COR-L47 (cell line): ENCODE data around the gene TMTC2.

Source experiments
- DNase-seq: peaks from one replicate; lab custom pipeline; 2025; lab: John Stamatoyannopoulos, UW

Gene TMTC2

DNA sequence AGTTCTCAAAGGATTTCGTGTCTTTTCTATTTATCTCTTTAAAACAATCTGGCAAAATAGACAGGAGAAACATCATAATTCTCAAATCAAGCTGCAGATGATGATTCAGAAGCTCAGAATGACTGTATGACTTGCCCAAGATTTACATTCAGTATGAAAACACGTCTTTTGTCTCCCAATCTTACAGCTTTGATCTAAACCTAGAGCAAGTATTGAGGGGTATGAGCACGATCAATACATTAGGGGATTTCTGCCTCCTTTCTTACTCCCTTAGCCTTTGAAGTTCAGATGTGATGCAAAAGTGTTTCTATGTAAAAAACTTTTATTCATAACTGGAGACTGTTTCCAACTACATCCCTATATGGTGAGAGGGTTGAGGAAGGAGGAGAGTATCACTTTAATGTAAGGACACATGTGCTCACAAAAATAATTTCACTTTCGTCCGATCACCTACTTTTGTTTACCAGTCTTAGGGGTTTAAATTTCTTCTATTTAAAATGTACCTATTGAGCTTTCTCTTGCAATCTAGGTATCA is 454.8 kb downstream of the TMTC2 start:
- no peak for DNase-seq

DNA sequence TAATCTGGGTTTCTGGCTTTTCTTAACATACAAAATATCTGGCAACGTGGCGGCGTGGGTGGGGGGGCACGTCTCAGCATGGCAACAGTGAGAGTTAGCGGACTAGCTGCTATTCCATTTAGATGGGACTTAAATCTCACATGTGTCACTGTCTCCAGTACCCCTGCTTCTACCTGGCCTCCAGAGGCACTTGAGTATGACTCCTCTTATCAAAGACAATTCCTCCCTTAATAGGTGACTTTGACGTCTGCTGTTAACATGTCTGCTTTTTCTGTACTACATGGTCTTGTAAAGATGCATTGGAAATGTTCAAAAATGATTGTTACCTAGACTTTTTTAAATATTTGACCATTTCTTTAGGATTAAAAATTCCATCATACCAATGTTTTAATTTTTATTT is 456.2 kb downstream of the TMTC2 start:
- DNase-seq, result no peak

DNA sequence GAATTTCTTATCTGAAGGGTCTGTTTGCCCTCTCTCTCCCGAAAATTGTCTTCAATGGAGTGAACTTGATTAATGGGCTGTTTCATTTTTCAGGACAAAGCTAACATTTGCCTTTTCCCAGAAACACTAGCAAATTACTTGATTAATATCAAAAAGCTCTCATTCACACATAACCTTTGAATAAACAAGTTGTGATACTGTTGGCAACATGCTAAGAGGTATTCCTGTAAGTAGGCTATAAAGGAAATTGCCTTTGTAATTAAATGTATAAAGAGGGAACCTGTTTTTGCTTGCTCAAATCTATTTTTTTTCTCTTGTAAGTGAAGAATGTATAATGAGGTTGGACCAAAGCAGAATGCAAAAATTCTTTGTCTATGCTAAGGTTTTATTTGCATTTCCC is 457.2 kb downstream of the TMTC2 start:
- no peak for DNase-seq

DNA sequence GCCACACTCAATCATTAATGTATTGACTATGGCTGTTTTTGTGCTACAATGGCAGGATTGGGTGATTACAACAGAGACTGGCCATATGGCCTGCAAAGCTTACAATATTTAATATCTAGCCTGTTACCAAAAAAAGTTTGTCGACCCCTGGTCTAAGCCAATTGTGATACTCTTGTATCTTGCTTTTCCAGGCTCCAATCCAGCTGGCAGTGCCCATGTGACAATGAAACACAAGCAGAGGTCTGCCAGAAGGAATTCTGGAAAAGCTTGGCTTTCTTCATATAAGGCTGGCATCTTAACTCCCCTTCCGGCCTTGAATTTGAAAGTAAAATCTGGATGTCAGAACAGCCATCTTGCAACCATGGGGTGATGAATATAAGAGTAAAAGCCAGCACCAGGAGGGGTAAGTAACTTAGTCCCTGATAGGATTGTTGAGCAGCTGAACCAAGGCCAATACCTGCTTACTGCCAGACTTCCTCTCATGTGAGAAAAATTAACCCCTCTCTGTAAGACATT is 458.7 kb downstream of the TMTC2 start:
- no peak for DNase-seq

DNA sequence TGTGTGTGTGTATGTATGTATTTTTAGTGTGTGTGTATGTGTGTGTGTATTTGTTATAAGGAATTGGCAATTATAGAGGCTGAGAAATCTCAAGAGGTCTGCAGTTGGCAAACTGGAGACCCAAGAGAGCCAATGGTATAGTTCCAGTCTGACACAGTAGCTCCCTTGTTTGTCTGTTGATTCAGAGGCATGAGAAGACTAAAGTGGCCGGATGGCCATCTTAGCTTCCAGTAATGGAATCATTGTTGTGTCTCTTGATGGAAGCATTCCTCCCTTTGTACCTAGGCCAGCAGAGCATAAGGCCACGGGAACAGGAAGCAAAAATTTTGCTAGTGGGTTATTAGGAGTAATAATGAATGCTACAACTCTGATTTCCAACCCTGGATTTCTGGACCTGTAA is 460.6 kb downstream of the TMTC2 start:
- DNase-seq, result no peak

DNA sequence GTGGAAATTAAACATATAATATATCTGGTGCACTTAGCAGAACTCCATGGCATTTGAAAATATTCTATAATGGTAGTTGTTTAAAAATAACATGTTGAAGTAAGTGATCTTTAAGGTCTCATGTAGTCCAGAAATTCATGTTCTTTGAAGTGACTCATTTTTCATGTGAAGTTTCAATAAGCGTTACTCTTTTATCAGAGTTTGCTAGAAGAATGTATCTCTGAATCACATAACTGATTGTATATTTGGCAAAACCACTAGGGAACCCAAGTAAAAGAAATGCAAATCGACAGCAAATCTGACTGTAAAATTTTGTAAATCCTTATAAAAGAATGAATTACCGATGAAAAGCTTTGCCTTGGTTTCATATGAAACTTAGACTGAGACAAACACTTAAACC is 463.3 kb downstream of the TMTC2 start:
- no peak for DNase-seq

DNA sequence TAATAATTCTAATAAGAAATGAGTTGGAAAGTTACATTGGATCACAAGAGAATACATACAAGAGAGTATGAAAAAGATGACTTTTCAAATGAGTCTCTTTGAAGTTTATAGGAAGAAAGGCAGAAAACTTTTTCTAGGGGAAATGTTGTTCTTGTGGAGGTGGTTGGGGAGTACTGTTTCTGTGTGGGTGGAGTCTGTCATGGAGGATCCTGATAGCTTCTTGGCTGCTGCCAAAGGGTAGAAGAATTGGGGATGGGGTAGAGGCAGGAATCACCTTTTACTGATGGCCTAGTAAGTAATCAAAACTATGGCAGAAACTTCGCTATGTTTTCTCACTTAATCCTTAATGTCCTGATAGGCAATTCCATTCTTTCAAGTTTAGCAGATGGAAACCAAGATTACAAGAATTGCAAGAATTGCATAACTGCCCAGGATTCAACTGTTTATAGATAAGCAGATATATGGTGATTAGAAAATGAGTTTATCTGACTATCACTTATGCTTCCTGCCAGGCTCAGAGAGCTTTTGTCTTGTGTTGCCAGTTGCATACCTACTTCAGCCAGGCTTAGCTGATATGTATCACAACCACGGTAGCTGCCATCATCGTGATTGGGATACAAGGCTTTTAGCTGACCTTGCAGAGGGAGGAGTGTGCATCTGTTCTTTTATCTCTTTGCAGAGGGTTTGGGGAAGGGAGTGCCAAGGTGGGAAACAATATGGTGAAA is 463.9 kb downstream of the TMTC2 start:
- DNase-seq, result no peak

DNA sequence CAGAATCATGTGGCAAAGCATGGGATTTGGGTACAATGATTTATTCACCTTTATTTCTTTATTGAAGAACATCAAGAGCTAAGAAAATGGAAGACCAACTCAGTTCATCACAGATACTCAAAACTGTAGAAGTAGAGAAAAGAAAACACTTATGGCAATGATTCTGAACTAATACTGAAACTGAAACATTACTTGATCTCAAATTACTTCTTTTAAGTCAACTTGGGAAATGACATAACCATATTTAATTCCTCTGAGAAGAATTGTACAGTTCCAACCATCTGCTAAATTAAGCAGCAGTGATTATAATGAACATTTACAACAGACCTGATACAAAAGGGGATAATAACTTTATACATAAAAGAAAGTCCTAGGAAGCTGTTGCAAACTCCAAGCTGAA is 466.5 kb downstream of the TMTC2 start:
- DNase-seq, result no peak

DNA sequence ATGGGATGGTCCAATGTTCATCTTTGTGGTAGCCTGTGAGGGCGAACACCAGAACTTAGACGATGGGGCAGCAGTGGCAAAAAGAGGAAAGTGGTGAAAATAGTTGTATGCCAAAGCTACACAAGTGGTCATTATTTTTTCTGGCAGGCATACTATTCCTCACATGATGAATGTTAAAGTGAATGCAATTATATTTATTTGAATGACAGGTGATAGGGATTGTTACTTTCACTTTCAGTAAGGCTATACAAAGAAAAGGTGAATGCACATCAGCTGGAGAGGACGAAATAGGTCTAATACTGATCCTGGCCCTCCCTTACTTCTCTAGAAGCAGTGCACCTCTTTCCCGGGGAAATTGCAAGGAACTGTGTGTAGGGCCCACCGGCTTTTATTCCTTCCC is 470.1 kb downstream of the TMTC2 start:
- no peak for DNase-seq

DNA sequence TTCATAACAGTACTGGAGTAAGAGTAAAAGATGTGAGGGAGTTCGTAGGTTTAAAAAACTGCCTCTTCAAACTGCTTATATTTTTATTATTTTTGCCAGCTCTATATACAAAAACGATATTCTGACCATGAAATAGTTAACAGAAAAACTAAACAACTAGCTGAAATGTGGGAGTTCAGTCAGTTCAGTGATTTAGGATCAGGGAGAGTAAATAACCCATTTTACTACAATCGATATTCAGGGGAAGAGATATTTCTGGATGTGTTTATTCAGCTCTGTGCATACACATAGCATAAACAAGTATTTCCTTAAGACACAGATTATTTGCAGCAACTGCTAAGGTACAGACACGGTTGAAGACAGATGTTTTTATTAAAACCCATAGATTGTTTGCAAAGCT is 470.9 kb downstream of the TMTC2 start:
- no peak for DNase-seq

DNA sequence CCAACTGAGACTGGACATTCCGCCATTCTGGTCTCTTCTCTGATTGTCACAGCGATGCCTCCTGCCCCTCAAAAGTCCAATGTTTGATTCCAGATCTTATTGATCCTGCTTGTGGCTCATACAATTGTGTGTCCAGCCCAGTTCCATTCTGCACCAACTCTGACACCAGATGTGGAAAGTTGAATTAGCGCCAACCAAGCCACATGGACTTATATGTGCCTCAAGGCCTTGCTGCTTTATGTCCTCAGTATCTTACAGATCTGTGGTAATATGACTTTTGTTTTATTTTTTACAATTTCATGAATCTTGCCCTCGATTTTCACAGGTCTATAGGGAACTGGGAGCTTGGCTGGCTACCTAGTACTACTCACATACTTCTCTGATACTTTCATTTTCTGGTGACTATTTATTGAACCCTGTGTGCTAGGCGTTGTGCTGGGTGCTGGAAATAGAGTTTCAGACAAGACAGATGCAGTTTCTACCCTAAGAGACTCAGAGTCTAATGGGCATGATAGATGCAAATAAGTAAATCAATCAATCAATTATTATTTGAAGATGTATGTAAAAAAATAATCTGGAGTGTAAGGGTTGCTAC is 472.0 kb downstream of the TMTC2 start:
- no peak for DNase-seq

DNA sequence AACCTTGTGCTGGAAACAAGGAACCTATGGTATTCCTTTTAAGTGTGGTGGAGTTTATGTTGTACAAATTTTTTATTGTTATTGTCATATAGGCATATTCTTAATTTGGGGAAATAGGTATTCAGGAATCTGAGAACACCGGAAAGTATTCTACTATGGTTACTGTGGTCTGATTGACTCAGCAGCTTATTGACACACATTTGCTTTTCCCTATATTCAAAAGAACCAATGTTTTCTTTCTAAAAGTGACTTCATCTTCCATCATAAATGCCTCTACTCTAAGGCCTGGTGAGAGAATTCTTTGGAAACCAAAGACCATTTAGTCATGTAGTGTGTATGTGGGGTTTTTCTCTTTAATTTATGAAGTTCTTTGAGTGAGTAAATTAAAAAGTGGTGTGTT is 474.8 kb downstream of the TMTC2 start:
- DNase-seq, result no peak

DNA sequence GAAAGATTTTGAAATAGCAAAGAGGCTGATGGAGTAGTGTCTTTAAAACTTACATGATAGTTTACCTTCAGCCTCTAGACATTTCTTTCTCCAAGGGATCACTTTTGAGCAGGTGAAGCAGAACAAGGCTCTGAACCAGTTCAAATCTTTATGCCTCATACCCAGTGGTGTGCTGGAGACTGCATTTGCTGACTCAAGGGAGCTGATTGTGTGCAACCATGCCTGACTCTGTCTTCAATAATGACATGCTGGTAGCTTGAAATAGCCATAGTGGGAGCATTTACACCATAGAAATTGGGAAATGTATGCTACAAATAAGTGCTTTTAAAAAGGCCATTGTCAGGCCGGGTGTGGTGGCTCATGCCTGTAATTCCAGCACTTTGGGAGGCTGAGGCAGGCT is 482.0 kb downstream of the TMTC2 start:
- DNase-seq, result no peak

DNA sequence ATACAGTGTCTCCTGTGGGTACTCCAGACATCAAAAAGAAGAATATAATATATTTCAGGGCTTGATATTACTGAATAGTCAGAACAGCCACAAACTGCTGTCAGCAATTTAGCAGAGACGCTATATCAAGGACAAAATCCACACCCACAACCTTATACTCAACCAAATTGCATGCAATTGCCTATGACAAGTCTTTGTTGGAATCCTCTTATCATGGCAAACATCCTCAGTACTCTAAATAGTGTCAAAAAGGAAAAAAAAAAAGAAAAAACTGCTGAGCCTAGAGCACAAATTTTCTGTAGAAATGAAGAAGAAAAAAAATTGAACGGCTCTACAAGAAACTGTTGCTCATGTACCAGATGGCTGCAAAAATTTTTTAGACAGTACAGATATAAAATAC is 485.7 kb downstream of the TMTC2 start:
- DNase-seq, result no peak

DNA sequence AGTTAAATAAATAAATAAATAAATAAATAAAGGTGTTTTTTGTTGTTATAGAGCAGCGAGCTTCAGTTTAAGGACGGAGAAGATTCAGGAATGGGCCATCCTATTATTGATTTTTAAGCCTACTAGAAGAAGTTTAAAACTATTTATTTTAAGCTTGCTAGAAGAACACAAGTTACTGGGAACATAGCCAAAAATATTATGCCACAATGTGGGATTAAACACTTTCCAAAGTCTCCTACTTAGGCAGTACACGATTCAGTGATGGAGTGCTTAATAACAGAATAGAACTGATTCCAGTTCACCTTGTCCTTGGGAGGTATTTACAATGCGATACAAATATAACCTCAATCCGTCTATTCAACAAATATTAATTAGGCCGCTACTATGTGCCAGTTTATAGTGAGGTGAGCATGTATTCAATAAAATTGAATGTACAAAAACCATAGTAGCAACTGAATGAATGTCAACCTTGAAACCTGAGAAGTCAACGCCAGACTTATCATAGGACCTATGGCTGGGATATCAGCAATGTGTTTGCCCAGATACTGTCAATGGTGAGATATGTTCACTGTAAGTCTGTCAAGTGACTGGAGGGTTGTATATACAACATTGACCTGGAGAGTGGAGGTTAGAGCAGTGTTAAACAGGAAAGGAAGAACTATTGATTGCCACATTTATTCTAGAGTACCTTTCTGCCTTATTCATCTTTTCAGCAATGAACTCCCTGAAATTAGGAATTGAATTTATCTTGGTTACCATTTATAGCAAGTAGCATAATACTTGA is 486.4 kb downstream of the TMTC2 start:
- no peak for DNase-seq

DNA sequence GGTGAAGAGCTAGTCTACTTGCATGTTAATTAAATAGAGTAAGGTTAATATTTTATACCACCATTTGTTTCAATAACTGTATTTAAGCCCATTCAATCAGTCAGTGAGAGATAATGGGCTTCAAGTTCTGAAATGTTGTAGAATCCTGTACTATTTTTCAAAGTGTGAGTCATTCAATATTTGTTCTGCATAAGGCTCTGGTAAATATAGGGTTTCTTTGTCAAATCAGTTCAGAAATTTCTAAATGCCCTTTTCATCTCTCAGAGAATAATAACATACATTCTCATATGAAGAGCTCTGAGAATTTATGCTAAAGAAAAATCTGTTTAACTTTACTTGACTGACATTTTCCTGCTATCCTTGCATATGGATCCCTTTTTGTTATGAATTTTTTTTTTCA is 493.3 kb downstream of the TMTC2 start:
- no peak for DNase-seq

DNA sequence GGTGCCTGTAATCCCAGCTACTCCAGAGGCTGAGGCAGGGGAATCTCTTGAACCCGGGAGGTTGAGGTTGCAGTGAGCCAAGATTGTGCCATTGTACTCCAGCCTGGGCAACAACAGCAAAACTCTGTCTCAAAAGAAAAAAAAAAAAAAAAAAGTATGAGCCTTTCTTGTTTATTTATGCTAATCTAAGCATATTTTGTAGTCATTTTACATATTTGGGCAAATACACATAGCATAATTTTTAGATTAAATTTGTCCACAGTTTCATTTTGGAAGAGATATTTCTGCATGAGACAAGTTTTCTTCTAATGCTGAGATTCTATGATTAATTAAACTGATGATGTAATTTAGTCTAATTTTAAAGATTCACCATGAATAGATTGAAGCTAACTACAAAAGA is 494.4 kb downstream of the TMTC2 start:
- DNase-seq, result no peak

DNA sequence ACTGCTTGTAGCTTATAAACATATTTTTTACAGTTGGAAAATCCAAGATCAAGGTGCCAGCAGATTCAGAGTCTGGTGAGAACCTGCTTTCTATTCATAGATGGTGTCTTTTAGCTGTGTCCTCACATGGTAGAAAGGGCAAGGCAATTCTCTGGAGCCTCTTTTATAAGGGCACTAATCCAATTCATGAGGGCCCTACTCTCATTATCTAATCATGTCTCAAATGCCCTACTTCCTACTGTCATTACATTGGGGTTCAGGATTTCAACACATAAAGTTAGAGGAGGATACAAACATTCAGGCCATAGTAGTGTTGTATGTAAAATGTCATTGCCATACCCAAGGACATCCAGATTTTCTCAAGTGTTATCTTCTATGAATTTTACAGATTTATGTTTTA is 496.4 kb downstream of the TMTC2 start:
- no peak for DNase-seq
